Measurements from ENCODE around the gene AVL9.
"Not testable (repeated sequence)": the region's sequence is repeated elsewhere in the genome, so short reads cannot be mapped to it uniquely, and the experiment has no call there.

AVL9 gene

DNA sequence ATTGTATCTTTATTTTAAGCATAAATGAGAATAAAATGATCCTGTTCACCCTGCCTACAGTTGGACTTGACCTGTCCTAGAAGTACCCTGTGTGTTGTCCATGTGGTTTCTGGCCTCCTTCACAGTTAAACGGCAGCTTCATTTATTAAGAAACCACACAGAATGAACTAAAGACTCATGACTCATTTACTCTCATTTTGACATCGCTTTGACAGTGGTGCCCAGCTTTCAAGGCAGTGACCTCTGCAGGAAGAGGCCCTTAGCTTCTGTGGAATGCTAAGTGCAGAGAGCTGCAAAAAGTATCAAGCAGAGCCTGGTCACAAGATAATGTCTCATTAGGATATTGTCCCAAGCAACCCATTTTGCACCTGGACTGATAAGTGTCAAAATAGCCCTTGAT lies 93.4 kb downstream of the AVL9 start:
- TF ChIP-seq, protein P1, sequence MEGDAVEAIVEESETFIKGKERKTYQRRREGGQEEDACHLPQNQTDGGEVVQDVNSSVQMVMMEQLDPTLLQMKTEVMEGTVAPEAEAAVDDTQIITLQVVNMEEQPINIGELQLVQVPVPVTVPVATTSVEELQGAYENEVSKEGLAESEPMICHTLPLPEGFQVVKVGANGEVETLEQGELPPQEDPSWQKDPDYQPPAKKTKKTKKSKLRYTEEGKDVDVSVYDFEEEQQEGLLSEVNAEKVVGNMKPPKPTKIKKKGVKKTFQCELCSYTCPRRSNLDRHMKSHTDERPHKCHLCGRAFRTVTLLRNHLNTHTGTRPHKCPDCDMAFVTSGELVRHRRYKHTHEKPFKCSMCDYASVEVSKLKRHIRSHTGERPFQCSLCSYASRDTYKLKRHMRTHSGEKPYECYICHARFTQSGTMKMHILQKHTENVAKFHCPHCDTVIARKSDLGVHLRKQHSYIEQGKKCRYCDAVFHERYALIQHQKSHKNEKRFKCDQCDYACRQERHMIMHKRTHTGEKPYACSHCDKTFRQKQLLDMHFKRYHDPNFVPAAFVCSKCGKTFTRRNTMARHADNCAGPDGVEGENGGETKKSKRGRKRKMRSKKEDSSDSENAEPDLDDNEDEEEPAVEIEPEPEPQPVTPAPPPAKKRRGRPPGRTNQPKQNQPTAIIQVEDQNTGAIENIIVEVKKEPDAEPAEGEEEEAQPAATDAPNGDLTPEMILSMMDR (IDR thresholded peaks at IDR 0.05; ENCODE audit: low read depth, low read length): no peak
- peak; percentile 80 for DNase-seq (ENCODE audit: low read depth, low spot score)
- H3K4me3 ChIP-seq (ENCODE audit: low read depth, low read length): no peak overlapping the region
- in situ Hi-C loops (cut with HindIII; ENCODE audit: low sequenced_read_pairs): no loop called here

DNA sequence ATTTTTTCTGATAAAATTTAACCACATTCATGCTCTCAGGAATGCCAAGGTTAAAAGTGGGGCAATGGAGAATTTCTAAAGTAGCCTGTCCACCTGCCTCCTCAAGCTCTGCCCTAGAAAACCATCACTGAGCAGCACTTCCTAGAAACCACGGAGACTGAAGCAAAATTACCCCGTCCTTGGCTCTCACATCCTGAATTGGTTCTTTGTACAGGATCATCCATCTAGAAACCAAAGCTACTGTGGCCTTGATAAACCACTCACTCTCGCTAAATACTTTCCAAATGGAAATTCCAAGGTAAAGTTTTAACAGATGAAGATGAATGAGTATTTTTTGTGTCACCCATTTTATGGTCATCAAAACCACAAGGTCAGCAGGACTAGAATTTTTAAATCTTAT lies 96.6 kb downstream of the AVL9 start:
- no peak overlapping the region for H3K4me3 ChIP-seq (ENCODE audit: low read depth, low read length)
- no peak for DNase-seq (ENCODE audit: low read depth, low spot score)
- in situ Hi-C loops (cut with HindIII; ENCODE audit: low sequenced_read_pairs): no loop called here
- TF ChIP-seq, protein P1 (IDR thresholded peaks at IDR 0.05; ENCODE audit: low read depth, low read length): no peak

DNA sequence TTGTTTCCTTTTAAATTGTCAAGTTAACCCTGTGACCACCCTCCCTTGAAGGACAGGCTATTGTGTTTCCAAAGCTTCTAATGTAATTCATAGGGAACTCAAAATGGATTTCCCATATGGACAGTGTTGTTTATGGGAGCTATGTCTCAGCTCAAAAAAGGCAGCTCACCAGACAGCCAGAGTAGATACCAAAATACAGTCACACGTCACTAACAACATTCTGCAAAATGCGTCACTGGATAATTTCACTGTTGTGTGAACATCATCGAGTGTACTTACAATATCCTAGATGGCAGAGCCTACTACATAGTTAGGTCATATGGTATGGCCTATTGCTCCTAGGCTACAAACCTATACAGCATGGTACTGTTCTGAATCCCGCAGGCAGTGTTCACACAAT lies 97.4 kb downstream of the AVL9 start:
- no peak overlapping the region for H3K4me3 ChIP-seq (ENCODE audit: low read depth, low read length)
- TF ChIP-seq, protein P1 (IDR thresholded peaks at IDR 0.05; ENCODE audit: low read depth, low read length): no peak
- in situ Hi-C loops (cut with HindIII; ENCODE audit: low sequenced_read_pairs): no loop called here
- DNase-seq (ENCODE audit: low read depth, low spot score): no peak

DNA sequence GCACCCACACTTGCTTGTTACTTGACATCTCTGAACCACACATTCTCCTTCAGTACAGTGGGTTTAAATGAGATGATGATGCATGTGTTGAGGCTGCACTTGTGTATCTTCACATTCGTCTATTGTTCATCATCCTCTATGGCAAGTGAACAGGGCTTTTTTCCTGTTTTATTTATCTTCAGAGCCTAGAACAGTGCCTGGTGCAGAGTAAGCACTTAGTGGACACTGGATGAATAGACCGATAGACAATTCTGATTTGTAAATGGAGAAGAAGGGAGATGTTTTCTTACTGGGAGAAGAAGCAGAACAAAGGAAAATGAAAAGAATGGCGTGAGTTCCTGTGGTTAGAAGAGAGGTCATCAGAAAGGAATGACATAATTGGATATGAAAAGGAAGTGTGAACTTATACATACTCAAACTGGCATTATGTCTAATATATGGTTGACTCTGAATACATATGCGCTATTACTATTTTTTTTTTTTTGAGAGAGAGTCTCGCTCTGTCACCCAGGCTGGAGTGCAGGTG lies 99.7 kb downstream of the AVL9 start:
- in situ Hi-C loops (cut with HindIII; ENCODE audit: low sequenced_read_pairs): no loop called here
- H3K4me3 ChIP-seq (ENCODE audit: low read depth, low read length): no peak overlapping the region
- TF ChIP-seq, protein P1 (IDR thresholded peaks at IDR 0.05; ENCODE audit: low read depth, low read length): no peak
- peak; percentile 37 for DNase-seq (ENCODE audit: low read depth, low spot score)

DNA sequence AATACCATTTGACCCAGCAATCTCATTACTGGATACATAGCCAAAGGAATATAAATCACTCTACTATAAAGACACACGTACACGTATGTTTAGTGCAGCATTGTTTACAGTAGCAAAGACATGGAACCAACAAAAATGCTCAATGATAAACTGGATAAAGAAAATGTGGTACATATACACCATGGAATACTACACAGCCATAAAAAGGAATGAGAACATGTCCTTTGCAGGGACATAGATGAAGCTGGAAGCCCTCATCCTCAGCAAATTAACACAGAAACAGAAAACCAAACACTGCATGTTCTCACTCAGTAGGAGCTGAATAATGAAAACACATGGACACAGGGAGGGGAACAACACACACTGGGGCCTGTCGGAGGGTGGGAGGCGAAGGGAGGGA lies 105.9 kb downstream of the AVL9 start:
- H3K4me3 ChIP-seq (ENCODE audit: low read depth, low read length); DNase-seq (ENCODE audit: low read depth, low spot score); in situ Hi-C loops (cut with HindIII; ENCODE audit: low sequenced_read_pairs): not testable (repeated sequence)

DNA sequence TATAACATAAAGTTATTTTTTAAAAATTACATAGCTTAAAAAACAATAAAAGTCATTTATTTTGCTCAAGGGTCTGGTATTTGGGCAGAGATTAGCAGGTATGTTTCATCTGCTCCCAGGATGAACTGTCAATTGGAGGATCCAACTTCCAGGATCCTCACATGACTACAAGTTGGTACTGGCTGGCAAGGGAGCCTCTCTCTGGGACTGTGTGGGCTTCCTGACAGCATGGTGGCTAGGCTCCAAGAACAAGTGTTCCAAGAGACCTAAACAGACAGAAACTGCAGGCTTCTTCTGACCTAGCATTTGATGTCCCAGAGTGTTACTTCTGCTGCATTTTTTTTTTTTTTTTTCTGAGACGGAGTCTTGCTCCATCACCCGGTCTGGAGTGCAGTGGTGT lies 107.2 kb downstream of the AVL9 start:
- TF ChIP-seq, protein P1 (IDR thresholded peaks at IDR 0.05; ENCODE audit: low read depth, low read length): no peak
- in situ Hi-C loops (cut with HindIII; ENCODE audit: low sequenced_read_pairs): no loop called here
- H3K4me3 ChIP-seq (ENCODE audit: low read depth, low read length): no peak overlapping the region
- no peak for DNase-seq (ENCODE audit: low read depth, low spot score)

DNA sequence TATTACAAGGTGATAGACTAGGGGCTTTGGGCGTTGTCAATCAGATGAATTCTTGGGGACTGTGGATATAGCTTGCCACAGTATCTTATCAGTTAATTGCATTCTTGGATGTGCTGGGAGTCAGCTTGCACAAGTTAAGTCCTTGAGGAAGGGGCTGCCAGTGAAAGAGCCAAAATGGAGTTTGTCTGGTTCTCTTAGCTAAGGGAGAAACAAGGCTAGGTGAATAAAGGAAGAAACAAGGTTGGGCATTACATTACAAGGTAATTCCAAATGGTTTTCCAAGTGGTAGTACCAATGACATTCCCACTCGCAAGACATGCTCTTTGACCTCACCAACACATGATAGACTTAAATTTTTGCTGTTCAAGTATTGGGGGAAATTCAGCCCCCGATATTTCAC lies 108.2 kb downstream of the AVL9 start:
- in situ Hi-C loops (cut with HindIII; ENCODE audit: low sequenced_read_pairs); DNase-seq (ENCODE audit: low read depth, low spot score); H3K4me3 ChIP-seq (ENCODE audit: low read depth, low read length): not testable (repeated sequence)

DNA sequence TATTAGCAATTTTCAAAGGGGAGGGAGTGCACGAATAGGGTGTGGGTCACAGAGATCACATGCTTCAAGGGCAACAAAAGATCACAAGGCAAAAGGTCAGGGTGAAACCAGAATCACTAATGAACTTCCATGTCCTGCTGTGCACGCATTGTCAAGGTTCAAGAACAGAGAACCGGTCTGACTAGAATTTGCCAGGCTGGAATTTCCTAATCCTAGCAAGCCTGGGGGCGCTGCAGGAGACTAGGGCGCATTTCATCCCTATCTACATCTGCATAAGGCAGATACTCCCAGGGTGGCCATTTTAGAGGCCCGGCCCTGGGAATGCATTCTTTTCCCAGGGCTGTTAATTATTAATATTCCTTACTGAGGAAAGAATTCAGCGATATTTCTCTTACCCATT lies 108.8 kb downstream of the AVL9 start:
- H3K4me3 ChIP-seq (ENCODE audit: low read depth, low read length); in situ Hi-C loops (cut with HindIII; ENCODE audit: low sequenced_read_pairs); DNase-seq (ENCODE audit: low read depth, low spot score): not testable (repeated sequence)
